ACC112 (cell line): Measurements from ENCODE around the gene INHBA.

Experiments used
- H2AFZ ChIP-seq: fragments of 200-600 bp; sonication (generic); one replicate; pipeline ENCODE4 v1.6.0; 2017; ENCODE audit warnings: antibody characterized with exemption, low read length; ENCODE audit not compliant: unreplicated experiment
- H3K27ac ChIP-seq: fragments of 200-600 bp; sonication (generic); 2 replicates; pipeline ENCODE4 v1.5.1; 2014; ENCODE audit warnings: low read depth, mild to moderate bottlenecking, antibody characterized with exemption, low read length, moderate library complexity
- H3K27me3 ChIP-seq: fragments of 200-600 bp; sonication (generic); 2 replicates; pipeline ENCODE4 v1.6.1; 2014; ENCODE audit warnings: mild to moderate bottlenecking, antibody characterized with exemption, low read length, moderate library complexity, mixed read lengths; ENCODE audit not compliant: insufficient read depth
- H3K36me3 ChIP-seq: fragments of 200-600 bp; sonication (generic); 2 replicates; pipeline ENCODE4 v1.6.1; 2016; ENCODE audit warnings: mild to moderate bottlenecking, antibody characterized with exemption, low read length, moderate library complexity, mixed read lengths; ENCODE audit not compliant: insufficient read depth
- H3K4me1 ChIP-seq: fragments of 200-600 bp; sonication (generic); one replicate; pipeline ENCODE4 v1.6.1; 2016; ENCODE audit warnings: low read length, mixed read lengths; ENCODE audit not compliant: insufficient read depth, unreplicated experiment, control insufficient read depth
- H3K4me3 ChIP-seq: fragments of 200-600 bp; sonication (generic); 2 replicates; pipeline ENCODE4 v1.5.1; 2014; ENCODE audit warnings: mild to moderate bottlenecking, low read depth, low read length
- H3K79me2 ChIP-seq: fragments of 200-600 bp; sonication (generic); one replicate; pipeline ENCODE4 v1.6.0; 2016; ENCODE audit warnings: low read length; ENCODE audit not compliant: control insufficient read depth, unreplicated experiment, insufficient read depth

Gene INHBA

DNA sequence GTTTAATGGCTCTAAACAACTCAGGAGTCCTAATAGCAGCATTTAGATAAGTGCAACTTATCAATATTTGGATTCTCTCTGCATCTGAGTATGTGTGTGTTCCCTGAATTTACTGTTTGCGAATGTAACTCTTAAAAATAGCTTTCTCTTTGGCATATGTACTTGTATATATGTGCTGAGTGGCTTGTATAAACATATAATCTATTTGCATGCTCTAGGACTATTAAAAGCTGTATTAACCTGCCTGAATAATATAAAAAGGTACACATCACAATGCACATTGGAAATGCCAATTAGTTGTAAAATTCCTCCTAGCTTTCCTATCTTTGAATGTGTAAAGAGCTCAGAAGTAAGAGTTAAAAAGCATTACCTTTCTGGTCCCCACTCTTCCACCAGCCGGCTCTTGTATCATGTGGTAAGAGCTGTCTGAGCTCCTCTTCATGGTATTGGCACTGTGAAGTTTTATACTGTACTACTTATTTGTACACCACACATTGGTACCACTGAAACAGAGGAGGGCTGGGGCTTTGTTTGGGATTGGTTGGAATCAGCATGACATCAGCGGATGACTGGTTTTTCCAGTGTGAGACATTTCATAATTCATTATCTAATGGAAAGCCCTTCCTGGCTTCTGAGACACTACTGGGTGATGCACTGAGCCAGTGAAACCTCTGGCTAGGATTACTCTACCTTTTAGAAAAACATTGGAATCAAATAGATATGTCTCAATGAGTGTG is at the start of gene INHBA:
Gene INHBA, minus strand, starts transcription at position 456 of the 737 bp plus-strand sequence. CDS start 2,716 bp downstream, outside the sequence.
- Histone ChIP-seq H2AFZ (peak within 1 kb of the TSS; percentile 54), H3K4me3 (peak within 1 kb of the TSS; percentile 90), H3K4me1 (peaks cover 36% of the 10 kb centered on the region), H3K27ac (peak within 1 kb of the TSS; percentile 82), H3K79me2 (peaks cover 34% of the 10 kb centered on the region), H3K27me3 (no peaks in the 10 kb centered on the region), H3K36me3 (no peaks in the 10 kb centered on the region)

DNA sequence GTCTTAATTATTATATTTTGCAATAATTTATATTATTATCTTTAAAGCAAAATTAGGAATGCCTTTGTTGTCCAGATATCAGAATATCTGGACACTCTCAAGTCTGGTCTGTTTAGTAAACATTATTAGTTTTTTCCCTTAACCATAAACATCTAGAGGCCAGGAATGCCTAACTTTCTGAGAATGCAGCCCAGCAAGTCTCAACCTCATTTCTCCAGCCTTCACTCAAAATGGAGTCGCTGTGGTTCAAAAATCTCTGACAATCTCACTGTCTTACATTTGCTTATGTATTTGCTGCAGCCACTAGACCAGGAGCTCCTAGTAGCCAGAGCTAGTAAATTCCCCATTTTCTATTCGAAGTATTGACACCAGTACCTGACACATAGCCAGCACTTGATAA is 49.7 kb upstream of the INHBA start:
- Histone ChIP-seq H3K27me3 (no peaks in the 10 kb centered on the region), H3K27ac (no peak overlapping the region), H3K79me2 (no peaks in the 10 kb centered on the region), H3K36me3 (no peaks in the 10 kb centered on the region), H3K4me1 (no peaks in the 10 kb centered on the region), H2AFZ (no peak overlapping the region), H3K4me3 (no peak overlapping the region)

DNA sequence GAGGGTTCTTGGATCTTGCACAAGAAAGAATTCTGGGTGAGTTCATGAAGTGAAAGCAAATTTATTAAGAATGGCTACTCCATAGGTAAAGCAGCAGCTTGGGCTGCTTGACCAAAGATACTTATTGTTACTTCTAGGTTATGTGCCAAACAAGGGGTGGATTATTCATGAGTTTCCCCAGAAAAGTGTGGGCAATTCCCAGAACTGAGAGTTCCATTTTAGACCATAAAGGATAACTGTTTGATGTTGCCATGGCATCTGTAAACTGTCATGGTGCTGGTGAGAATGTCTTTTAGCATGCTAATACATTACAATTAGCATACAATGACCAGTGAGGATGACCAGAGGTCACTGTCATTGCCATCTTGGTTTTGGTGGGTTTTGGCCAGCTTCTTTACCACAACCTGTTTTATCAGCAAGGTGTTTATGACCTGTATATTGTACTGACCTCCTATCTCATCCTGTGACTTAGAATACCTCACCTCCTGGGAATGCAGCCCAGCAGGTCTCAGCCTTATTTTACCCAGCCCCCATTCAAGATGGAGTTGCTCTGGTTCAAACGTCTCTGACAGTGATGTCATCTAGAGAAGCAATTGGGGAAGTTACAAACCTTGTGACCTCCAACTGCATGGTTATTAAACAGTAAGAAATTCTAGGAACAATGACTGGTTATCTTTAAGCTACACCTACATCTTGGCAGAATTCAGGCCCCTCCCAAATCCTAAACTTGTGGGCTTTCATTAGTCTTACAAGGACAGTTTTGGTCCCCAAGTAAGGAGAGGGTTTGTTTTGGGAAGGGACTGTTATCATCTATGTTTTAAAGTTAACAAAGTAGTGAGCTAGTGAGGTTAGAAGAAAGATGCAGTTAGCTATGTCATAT is 48.0 kb upstream of the INHBA start:
- H3K4me3 ChIP-seq, result no peak overlapping the region
- no peaks in the 10 kb centered on the region for H3K36me3 ChIP-seq
- no peak overlapping the region for H2AFZ ChIP-seq
- H3K27ac ChIP-seq, result no peak overlapping the region
- no peaks in the 10 kb centered on the region for H3K79me2 ChIP-seq
- no peaks in the 10 kb centered on the region for H3K4me1 ChIP-seq
- no peaks in the 10 kb centered on the region for H3K27me3 ChIP-seq

DNA sequence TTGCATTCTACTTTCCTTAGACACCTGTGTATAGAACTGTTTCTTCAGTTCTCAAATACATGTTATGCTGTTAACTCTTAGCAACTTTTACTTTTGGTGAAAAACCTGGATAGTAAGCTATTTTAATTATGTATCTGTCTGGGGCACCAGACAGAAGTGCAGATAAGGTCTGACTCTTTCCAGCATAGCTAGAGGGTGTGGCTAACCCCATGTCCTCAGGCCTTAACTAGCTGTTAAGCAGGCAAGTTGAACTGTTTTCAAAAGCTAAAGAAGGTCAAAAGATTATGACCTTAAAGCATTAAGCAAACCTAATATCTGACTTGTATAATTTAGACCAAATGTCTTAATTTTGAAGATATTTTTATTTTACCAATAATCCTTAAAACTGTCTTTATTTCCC is 45.1 kb upstream of the INHBA start:
- no peak overlapping the region for H2AFZ ChIP-seq
- H3K4me3 ChIP-seq, result no peak overlapping the region
- no peaks in the 10 kb centered on the region for H3K36me3 ChIP-seq
- H3K27me3 ChIP-seq, result no peaks in the 10 kb centered on the region
- no peaks in the 10 kb centered on the region for H3K4me1 ChIP-seq
- H3K27ac ChIP-seq, result no peak overlapping the region
- no peaks in the 10 kb centered on the region for H3K79me2 ChIP-seq

DNA sequence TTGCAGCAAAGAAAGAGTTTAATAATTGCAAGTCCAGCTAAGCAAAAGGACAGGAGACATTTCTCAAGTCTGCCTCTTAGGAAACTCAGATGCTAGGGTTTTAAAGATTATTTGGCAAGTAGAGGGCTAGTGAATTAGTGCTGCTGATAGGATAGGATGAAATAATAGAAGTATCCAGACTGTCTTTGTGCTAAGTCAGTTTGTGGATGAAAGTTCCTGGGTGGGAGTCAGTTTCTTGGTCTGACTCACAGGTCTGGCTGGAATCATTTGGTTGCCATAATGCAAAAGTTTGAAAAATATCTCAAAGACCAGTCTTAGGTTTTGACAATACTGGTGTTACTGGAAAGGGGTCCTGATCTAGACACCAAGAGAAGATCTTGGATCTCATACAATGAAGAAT is 42.6 kb upstream of the INHBA start:
- no peak overlapping the region for H3K4me3 ChIP-seq
- H3K4me1 ChIP-seq, result no peaks in the 10 kb centered on the region
- H3K79me2 ChIP-seq, result no peaks in the 10 kb centered on the region
- H3K27ac ChIP-seq, result no peak overlapping the region
- no peaks in the 10 kb centered on the region for H3K36me3 ChIP-seq
- H2AFZ ChIP-seq, result no peak overlapping the region
- H3K27me3 ChIP-seq, result no peaks in the 10 kb centered on the region

DNA sequence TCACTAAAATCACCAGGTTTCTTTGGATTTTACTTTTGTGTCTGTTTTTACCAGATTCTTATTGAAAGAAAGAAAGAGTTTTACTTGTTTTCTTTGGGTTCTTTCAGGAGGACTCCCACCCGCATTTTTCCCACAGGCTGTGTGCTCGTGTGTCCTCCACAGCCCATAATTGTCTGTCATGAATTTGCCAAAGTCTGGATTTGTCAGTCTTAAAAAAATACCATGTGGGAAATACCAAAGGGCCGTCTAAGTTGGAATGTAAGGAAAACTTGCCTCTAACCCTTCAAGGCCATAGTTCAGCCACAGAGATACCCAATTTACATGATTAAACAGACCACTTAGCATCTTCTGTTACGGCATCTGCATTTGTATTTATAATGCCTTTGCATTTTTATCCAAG is 41.3 kb upstream of the INHBA start:
- no peaks in the 10 kb centered on the region for H3K79me2 ChIP-seq
- no peak overlapping the region for H3K4me3 ChIP-seq
- H2AFZ ChIP-seq, result no peak overlapping the region
- no peak overlapping the region for H3K27ac ChIP-seq
- H3K36me3 ChIP-seq, result no peaks in the 10 kb centered on the region
- H3K27me3 ChIP-seq, result no peaks in the 10 kb centered on the region
- no peaks in the 10 kb centered on the region for H3K4me1 ChIP-seq

DNA sequence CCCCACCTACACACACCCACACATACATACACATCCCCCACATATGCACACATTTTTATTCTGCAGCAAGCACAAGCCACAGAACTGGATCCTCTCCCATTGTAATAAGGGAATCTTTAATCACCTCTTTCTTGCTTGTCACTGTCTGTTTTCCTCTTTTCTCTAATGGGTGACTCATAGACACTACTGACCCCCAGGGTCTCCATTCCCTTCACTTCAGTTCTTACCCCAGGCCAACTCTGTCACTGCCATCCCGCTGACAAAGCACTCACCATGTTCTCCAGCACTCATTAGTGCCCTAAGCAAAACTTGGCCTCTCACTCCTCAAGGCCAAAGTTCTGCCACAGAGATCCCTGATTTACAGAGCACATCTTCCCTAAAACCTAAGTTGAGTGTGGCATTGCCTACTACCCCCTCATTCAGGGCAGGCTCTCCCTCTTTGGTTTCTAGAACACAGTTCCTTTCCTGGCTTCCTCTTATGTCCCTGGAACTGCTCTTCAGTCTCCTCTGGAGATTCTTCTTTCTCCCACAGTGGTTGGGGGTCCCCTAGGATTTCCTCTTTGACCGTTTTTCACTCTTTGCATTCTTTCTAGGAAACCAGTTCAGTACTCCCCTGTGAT is 39.6 kb upstream of the INHBA start:
- no peak overlapping the region for H2AFZ ChIP-seq
- no peaks in the 10 kb centered on the region for H3K27me3 ChIP-seq
- H3K4me3 ChIP-seq, result no peak overlapping the region

DNA sequence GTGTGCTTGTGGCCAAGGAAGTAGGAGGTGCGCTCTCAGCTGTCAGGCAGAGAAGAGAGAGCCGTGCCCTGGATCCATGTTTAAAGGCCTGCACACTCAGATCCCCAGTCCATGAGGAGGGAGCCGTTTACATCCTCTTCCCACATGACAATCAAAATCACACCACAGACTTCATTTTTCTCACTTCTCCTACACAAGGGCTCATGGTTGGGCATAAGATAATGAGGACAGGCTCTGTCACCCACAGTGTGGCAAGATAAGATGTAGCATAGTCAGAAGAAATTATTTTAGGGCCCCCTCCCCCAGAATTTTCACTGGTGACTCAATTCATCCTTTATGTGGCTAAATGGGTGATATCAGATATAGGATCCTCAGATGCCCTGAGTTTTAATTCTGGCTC is 35.9 kb upstream of the INHBA start:
- H3K4me1 ChIP-seq, result no peaks in the 10 kb centered on the region
- no peaks in the 10 kb centered on the region for H3K79me2 ChIP-seq
- H3K4me3 ChIP-seq, result no peak overlapping the region
- no peak overlapping the region for H3K27ac ChIP-seq
- no peaks in the 10 kb centered on the region for H3K36me3 ChIP-seq
- no peaks in the 10 kb centered on the region for H3K27me3 ChIP-seq
- H2AFZ ChIP-seq, result no peak overlapping the region

More for the DNA sequence above, 39.6 kb upstream of the INHBA start:
- no peaks in the 10 kb centered on the region for H3K36me3 ChIP-seq
- H3K27ac ChIP-seq, result no peak overlapping the region
- no peaks in the 10 kb centered on the region for H3K79me2 ChIP-seq
- no peaks in the 10 kb centered on the region for H3K4me1 ChIP-seq

DNA sequence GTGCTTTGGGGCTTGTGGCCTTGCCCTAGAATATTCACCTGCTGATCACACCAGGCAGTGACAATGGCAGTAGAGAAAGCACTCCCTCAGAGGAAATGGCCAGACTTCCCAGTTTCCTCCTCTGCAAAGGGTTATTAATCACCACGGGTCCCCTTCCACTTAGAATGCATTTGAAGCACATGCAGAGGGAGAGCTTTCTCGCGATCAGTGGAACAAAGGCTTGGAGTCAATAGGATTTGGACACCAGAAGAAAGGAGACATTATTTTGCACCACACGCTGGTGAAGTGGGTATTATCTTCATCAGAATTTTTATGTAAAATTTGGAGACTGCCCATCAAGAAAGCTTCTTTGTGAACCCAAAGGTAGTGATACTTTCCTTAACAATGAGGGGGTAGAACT is 35.4 kb upstream of the INHBA start:
- Histone ChIP-seq H3K4me1 (no peaks in the 10 kb centered on the region), H3K27ac (no peak overlapping the region), H3K79me2 (no peaks in the 10 kb centered on the region), H2AFZ (no peak overlapping the region), H3K27me3 (no peaks in the 10 kb centered on the region), H3K36me3 (no peaks in the 10 kb centered on the region), H3K4me3 (no peak overlapping the region)

DNA sequence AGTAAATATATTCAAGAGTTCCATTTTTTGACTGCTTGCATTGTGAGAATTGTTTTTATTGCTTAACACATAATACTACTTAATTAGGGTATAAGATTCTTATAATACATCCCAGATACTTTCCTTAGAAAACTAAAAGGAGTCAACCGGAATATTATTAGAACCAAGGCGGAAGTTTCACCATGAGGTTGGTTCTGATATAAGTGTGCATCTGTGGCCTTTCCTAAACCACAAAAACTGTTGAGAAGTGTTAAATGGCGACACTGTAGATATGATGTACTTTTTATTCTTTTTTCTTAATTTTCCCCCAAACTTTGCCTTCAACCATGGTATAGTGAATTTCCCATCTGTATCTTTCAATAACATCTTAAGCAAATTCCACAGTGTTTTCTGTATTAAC is 32.3 kb upstream of the INHBA start:
- no peak overlapping the region for H3K4me3 ChIP-seq
- H3K79me2 ChIP-seq, result no peaks in the 10 kb centered on the region
- H3K27me3 ChIP-seq, result no peaks in the 10 kb centered on the region
- H2AFZ ChIP-seq, result no peak overlapping the region
- H3K27ac ChIP-seq, result no peak overlapping the region
- no peaks in the 10 kb centered on the region for H3K36me3 ChIP-seq
- H3K4me1 ChIP-seq, result no peaks in the 10 kb centered on the region
